ENCODE data around the gene SCARB2. TPM values are rescaled to one million over a fixed set of nuclear protein-coding genes. Genes with fewer than 3 reads are reported as not detected.

Gene SCARB2
- total RNA-seq, 1 experiment from 2014 or later, result 51.3 TPM

GRCh38 chr4:76235915-76236314, 22.3 kb upstream of the SCARB2 start (continued):
- TF ChIP-seq ZBTB33 (IDR thresholded peaks at IDR 0.05; ENCODE audit: extremely low read depth, insufficient replicate concordance, low read length) (no peak), TCF7L2 (IDR thresholded peaks at IDR 0.05; ENCODE audit: borderline replicate concordance, extremely low read depth, insufficient read depth, insufficient read length) (no peak), POLR2AphosphoS5 (IDR thresholded peaks at IDR 0.05; ENCODE audit: low read depth, low read length) (no peak), CBX3 (IDR thresholded peaks at IDR 0.05; ENCODE audit: low read depth) (no peak; the same call in none of the 2 replicates), REST (IDR thresholded peaks at IDR 0.05; ENCODE audit: low read depth) (no peak), SIN3A (IDR thresholded peaks at IDR 0.05; ENCODE audit: low read depth) (0 out of 2 replicates have a peak, but pooled peaks have one; percentile 52)

GRCh38 chr4:76235407-76235806, 21.8 kb upstream of the SCARB2 start:
- peaks cover 10 to 11% of the 10 kb centered on the region in 2 experiments; a peak in 3 of 4 replicates for H3K9me3 ChIP-seq (ENCODE audit: control insufficient read depth in 1 of 2, insufficient read depth in 1 of 2, low read depth in 1 of 2, low read length in 2 of 2)
- peak overlapping the region; percentile 34 for H3K9ac ChIP-seq (ENCODE audit: low read length)
- H3K4me1 ChIP-seq (ENCODE audit: control insufficient read depth in 1 of 2, insufficient read depth in 2 of 2, low read length in 2 of 2), result peaks cover 17 to 26% of the 10 kb centered on the region in 2 experiments
- H3K36me3 ChIP-seq (ENCODE audit: control insufficient read depth in 1 of 2, insufficient read depth in 2 of 2, low read length in 2 of 2), result peaks cover 0 to 19% of the 10 kb centered on the region in 2 experiments; a peak in 2 of 4 replicates
- no peak for ATAC-seq
- peak overlapping the region in 1 of 2 experiments; percentile 36; a peak in 2 of 4 replicates for H3K4me3 ChIP-seq (replicated peaks in 1 of 2; ENCODE audit: low read depth in 1 of 2, low read length in 2 of 2)
- peak overlapping the region; percentile 85 for H2AFZ ChIP-seq (ENCODE audit: low read depth, low read length, poor library complexity, severe bottlenecking)
- no TSS peak for BruUV-seq (replicated peaks)
- DNase-seq (ENCODE audit: low read depth, low spot score), result no peak
- POLR2A ChIA-PET, result no interaction called here
- RAD21 ChIA-PET (ENCODE audit: low non-redundant PET in 1 of 2, low total read pairs in 2 of 2, uncharacterized antibody in 2 of 2, unreplicated experiment in 2 of 2), result no interaction called here
- CTCF ChIA-PET, result no interaction called here
- no peaks in the 10 kb centered on the region for H4K20me1 ChIP-seq (ENCODE audit: insufficient read depth)
- peaks cover 39% of the 10 kb centered on the region for H3K79me2 ChIP-seq (ENCODE audit: insufficient read depth, low read length)
- intact Hi-C loops (cut with micrococcal nuclease), result no loop called here
- H3K27ac ChIP-seq (ENCODE audit: low read depth, low read length), result peak overlapping the region; percentile 54
- no peaks in the 10 kb centered on the region for H3K9me2 ChIP-seq (ENCODE audit: insufficient read depth)
- peak overlapping the region; percentile 76 for H3K4me2 ChIP-seq (ENCODE audit: low read length)
- H3K27me3 ChIP-seq (ENCODE audit: insufficient read depth, low read length), result no peaks in the 10 kb centered on the region
- TF ChIP-seq ELF1 (IDR thresholded peaks at IDR 0.05; ENCODE audit: borderline replicate concordance, low read depth) (no peak), ZFX (IDR thresholded peaks at IDR 0.05) (no peak), YY1 (IDR thresholded peaks at IDR 0.05; ENCODE audit: extremely low read depth, insufficient replicate concordance, low read depth, low read length) (no peak), POLR2AphosphoS5 (IDR thresholded peaks at IDR 0.05; ENCODE audit: low read depth, low read length) (no peak), EZH2 (IDR thresholded peaks at IDR 0.05) (no peak), POLR2A (IDR thresholded peaks at IDR 0.05; ENCODE audit: borderline replicate concordance, extremely low read depth, insufficient read depth, insufficient read length) (no peak), CTCF (IDR thresholded peaks at IDR 0.05 in 2 of 3, conservative IDR thresholded peaks at IDR 0.05 in 1 of 3; ENCODE audit: borderline replicate concordance in 1 of 3, insufficient read depth in 1 of 3, low read depth in 2 of 3, low read length in 2 of 3) (no peak), CEBPB (IDR thresholded peaks at IDR 0.05; ENCODE audit: low read depth) (no peak), ZBTB33 (IDR thresholded peaks at IDR 0.05; ENCODE audit: extremely low read depth, insufficient replicate concordance, low read length) (no peak), JUND (IDR thresholded peaks at IDR 0.05) (no peak), SRF (IDR thresholded peaks at IDR 0.05; ENCODE audit: low read depth) (no peak), EGR1 (IDR thresholded peaks at IDR 0.05; ENCODE audit: low read depth) (no peak)

Data from HCT116 (cell line).